Hepatocyte (in vitro differentiated cells): ENCODE data around the gene KLHL18. TPM values are rescaled to one million over a fixed set of nuclear protein-coding genes. Genes with fewer than 3 reads are reported as not detected.
"Not testable (repeated sequence)": the region's sequence is repeated elsewhere in the genome, so short reads cannot be mapped to it uniquely, and the experiment has no call there.

Experiments used
- DNase-seq: peaks from one replicate; pipeline ENCODE4 v3.0.0-alpha.2; 2016; ENCODE audit warnings: low spot score
- H2AFZ ChIP-seq: fragments of 200-600 bp; sonication (generic); 2 replicates; pipeline ENCODE4 v1.6.0; 2016; ENCODE audit warnings: antibody characterized with exemption, mild to moderate bottlenecking
- H3K27ac ChIP-seq: fragments of 200-600 bp; sonication (generic); 2 replicates; pipeline ENCODE4 v1.5.1; 2016; ENCODE audit warnings: mild to moderate bottlenecking
- H3K27me3 ChIP-seq: fragments of 200-600 bp; sonication (generic); 2 replicates; pipeline ENCODE4 v1.6.1; 2016
- H3K36me3 ChIP-seq: fragments of 200-600 bp; sonication (generic); replicated peaks from 2 replicates; pipeline ENCODE4 v1.5.1; 2016; ENCODE audit warnings: low read depth; ENCODE audit not compliant: insufficient read depth
- H3K4me1 ChIP-seq: fragments of 200-600 bp; sonication (generic); 2 replicates; pipeline ENCODE4 v1.5.1; 2016; ENCODE audit warnings: mild to moderate bottlenecking, moderate library complexity; ENCODE audit not compliant: insufficient read depth
- H3K4me2 ChIP-seq: fragments of 200-600 bp; sonication (generic); 2 replicates; pipeline ENCODE4 v1.6.0; 2016
- H3K4me3 ChIP-seq: fragments of 200-600 bp; sonication (generic); 2 replicates; pipeline ENCODE4 v1.5.1; 2016; ENCODE audit warnings: mild to moderate bottlenecking
- H3K79me2 ChIP-seq: fragments of 200-600 bp; sonication (generic); 2 replicates; pipeline ENCODE4 v1.6.0; 2017; ENCODE audit warnings: mild to moderate bottlenecking
- H3K9me2 ChIP-seq: fragments of 200-600 bp; sonication (generic); replicated peaks from 2 replicates; pipeline ENCODE4 v1.6.0; 2017; ENCODE audit warnings: mild to moderate bottlenecking; ENCODE audit not compliant: insufficient read depth
- H3K9me3 ChIP-seq: fragments of 200-600 bp; sonication (generic); 2 replicates; pipeline ENCODE4 v1.5.1; 2016; ENCODE audit warnings: low read depth, mild to moderate bottlenecking
- H4K20me1 ChIP-seq: fragments of 200-600 bp; sonication (generic); 2 replicates; pipeline ENCODE4 v1.6.0; 2016; ENCODE audit warnings: mild to moderate bottlenecking; ENCODE audit not compliant: insufficient read depth, poor library complexity, severe bottlenecking
- EZH2 ChIP-seq: fragments of 200-600 bp; sonication (generic); IDR thresholded peaks from 2 replicates; pipeline ENCODE4 v1.6.1; 2016; ENCODE audit warnings: antibody characterized with exemption, mild to moderate bottlenecking, borderline replicate concordance
- EZH2phosphoT487 ChIP-seq: fragments of 200-600 bp; sonication (generic); IDR thresholded peaks from one replicate; pipeline ENCODE4 v1.6.1; 2018; ENCODE audit warnings: antibody characterized with exemption, mild to moderate bottlenecking, low read depth, moderate library complexity; ENCODE audit not compliant: unreplicated experiment, severe bottlenecking
- WGBS: methylation state at CpG from one replicate; pipeline ENCODE4 v1.1.6; 2016; ENCODE audit warnings: low lambda C conversion rate; ENCODE audit errors: missing lambda C conversion rate; 5-methylcytosine and 5-hydroxymethylcytosine counted together
- polyA plus RNA-seq: library from polyadenylated mRNA; unstranded; fragments of >200 nt; fragmentation: Nextera tagmentation; extraction: Ambion mirVana; gene quantifications from 2 replicates; pipeline ENCODE4 v1.2.1, GENCODE V29; 2016
- total RNA-seq: library from RNA; depleted of rRNA; stranded (reverse); fragments of >200 nt; gene quantifications from 2 replicates; pipeline ENCODE4 v1.2.3, GENCODE V29; 2014
- TF ChIP-seq, protein P1 (sequence below): fragments of 200-600 bp; sonication (generic); IDR thresholded peaks from 2 replicates; pipeline ENCODE4 v1.5.1; 2016; ENCODE audit warnings: antibody characterized with exemption, mild to moderate bottlenecking; ENCODE audit not compliant: poor library complexity

KLHL18 gene
- total and polyA plus RNA-seq, 2 experiments from 2014 or later = 11.6 to 13.6 TPM

GRCh38 chr3:47367631-47368030 lies 84.9 kb downstream of the KLHL18 start:
- no peaks in the 10 kb centered on the region for H3K36me3 ChIP-seq
- no peaks in the 10 kb centered on the region for H4K20me1 ChIP-seq
- H3K9me2 ChIP-seq = no peaks in the 10 kb centered on the region
- no peaks in the 10 kb centered on the region for H3K27me3 ChIP-seq
- H2AFZ ChIP-seq = no peak overlapping the region
- H3K27ac ChIP-seq = no peak overlapping the region
- no peak overlapping the region for H3K4me2 ChIP-seq
- H3K79me2 ChIP-seq = no peaks in the 10 kb centered on the region
- H3K4me3 ChIP-seq = no peak overlapping the region
- no peaks in the 10 kb centered on the region for H3K9me3 ChIP-seq
- no peak for DNase-seq
- H3K4me1 ChIP-seq = no peaks in the 10 kb centered on the region
- 97% methylated on average over 7 of the region's 7 CpGs for WGBS
- TF ChIP-seq, protein P1, sequence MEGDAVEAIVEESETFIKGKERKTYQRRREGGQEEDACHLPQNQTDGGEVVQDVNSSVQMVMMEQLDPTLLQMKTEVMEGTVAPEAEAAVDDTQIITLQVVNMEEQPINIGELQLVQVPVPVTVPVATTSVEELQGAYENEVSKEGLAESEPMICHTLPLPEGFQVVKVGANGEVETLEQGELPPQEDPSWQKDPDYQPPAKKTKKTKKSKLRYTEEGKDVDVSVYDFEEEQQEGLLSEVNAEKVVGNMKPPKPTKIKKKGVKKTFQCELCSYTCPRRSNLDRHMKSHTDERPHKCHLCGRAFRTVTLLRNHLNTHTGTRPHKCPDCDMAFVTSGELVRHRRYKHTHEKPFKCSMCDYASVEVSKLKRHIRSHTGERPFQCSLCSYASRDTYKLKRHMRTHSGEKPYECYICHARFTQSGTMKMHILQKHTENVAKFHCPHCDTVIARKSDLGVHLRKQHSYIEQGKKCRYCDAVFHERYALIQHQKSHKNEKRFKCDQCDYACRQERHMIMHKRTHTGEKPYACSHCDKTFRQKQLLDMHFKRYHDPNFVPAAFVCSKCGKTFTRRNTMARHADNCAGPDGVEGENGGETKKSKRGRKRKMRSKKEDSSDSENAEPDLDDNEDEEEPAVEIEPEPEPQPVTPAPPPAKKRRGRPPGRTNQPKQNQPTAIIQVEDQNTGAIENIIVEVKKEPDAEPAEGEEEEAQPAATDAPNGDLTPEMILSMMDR = no peak
- TF ChIP-seq EZH2 (no peak), EZH2phosphoT487 (no peak)

GRCh38 chr3:47370020-47370419 lies 87.3 kb downstream of the KLHL18 start:
- DNase-seq = not testable (repeated sequence)

DNA sequence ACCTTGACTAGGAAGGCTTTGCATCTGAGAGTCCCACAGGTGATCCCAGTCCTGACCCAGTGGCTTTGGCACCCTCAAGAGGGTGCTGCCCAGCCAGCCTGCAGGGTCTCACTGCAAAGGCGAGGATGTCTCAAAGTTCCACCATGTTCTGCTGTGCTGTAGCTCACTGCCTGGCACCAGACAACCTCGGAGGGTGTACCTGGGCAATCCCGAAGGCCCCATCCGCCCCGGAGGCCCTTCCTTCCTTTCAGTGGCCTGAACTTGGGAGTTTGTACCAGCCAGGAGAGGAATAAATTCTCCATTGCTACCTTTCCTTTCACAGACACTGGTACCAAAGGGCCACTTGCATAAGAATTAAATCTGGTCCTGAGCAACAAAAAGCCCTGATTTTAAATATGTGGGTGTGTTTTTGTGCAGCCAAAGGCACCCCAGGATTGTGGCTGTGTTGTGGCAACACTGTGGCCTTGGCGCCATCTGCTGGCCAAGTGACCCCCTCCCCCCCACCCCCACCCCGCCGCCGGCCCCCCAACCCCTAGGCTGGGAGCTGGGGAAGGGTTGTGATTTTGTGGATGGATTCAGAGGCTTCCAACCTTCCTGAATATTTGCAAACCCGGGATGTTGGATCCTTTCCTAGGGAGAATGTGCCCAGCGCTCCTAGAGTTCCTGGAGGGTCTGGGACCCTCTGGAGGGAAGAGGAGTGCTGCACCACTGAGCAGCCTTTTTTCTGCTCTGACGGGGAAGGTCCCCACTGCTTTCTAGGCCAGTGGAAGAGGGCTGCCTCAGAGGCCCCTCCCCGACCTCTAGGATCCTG lies 88.3 kb downstream of the KLHL18 start:
- WGBS = 55% methylated on average over 9 of the region's 13 CpGs
- H3K27ac ChIP-seq = no peak overlapping the region
- TF ChIP-seq, protein P1 = peak; percentile 68
- no peak for TF ChIP-seq EZH2phosphoT487

More at GRCh38 chr3:47370020-47370419, 87.3 kb downstream of the KLHL18 start:
- not testable (repeated sequence) for H3K79me2 ChIP-seq, H4K20me1 ChIP-seq, H3K4me3 ChIP-seq, H3K27me3 ChIP-seq, H3K9me3 ChIP-seq, H3K36me3 ChIP-seq, H3K4me2 ChIP-seq, H2AFZ ChIP-seq, H3K27ac ChIP-seq, H3K9me2 ChIP-seq, H3K4me1 ChIP-seq
- 91% methylated on average over 8 of the region's 8 CpGs for WGBS

DNA sequence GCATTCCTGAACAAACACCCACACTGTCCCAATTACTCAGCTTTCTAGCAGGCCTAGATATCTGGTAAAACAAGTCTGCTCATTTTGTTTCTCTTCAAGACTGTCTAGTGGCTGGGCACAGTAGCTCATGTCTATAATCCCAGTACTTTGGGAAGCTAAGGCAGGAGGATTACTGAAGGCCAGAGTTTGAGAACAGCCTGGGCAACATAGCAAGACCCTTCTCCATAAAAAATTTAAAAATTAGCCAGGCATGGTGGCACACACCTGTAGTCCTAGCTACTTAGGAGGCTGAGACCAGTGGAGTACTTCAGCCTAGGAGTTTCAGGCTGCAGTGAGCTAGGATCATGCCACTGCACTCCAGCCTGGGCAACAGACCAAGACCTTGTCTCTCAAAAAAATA lies 91.8 kb downstream of the KLHL18 start:
- Histone ChIP-seq H4K20me1 (no peaks in the 10 kb centered on the region), H3K79me2 (peaks cover 18% of the 10 kb centered on the region), H3K4me1 (peaks cover 8% of the 10 kb centered on the region), H2AFZ (no peak overlapping the region), H3K4me2 (no peak overlapping the region), H3K9me2 (no peaks in the 10 kb centered on the region), H3K27ac (no peak overlapping the region), H3K36me3 (no peaks in the 10 kb centered on the region), H3K27me3 (no peaks in the 10 kb centered on the region), H3K9me3 (no peaks in the 10 kb centered on the region), H3K4me3 (no peak overlapping the region)
- DNase-seq = no peak
- TF ChIP-seq, protein P1 = no peak
- no peak for TF ChIP-seq EZH2phosphoT487
- TF ChIP-seq EZH2 = no peak

More for the DNA sequence above, 88.3 kb downstream of the KLHL18 start:
- Histone ChIP-seq H3K4me3 (no peak overlapping the region), H3K27me3 (no peaks in the 10 kb centered on the region), H3K9me3 (no peaks in the 10 kb centered on the region), H2AFZ (no peak overlapping the region), H3K4me1 (no peaks in the 10 kb centered on the region), H3K36me3 (no peaks in the 10 kb centered on the region), H4K20me1 (no peaks in the 10 kb centered on the region), H3K4me2 (no peak overlapping the region), H3K9me2 (no peaks in the 10 kb centered on the region), H3K79me2 (no peaks in the 10 kb centered on the region)
- DNase-seq = peak; percentile 42
